Stimulated activated CD8-positive, alpha-beta memory T cell treated with anti-CD3 and anti-CD28 coated beads, Interleukin-4, amount 100 ng/mL, for 24 hours (primary cell): ENCODE measurements around the gene C2orf76.

Source experiments
- DNase-seq: peaks from one replicate; pipeline ENCODE4 v3.0.0-alpha.2; 2020; ENCODE audit warnings: low read depth

Gene C2orf76

GRCh38 chr2:119263656-119264055 lies 103.0 kb downstream of the C2orf76 start:
- no peak for DNase-seq

GRCh38 chr2:119263025-119263424 lies 103.6 kb downstream of the C2orf76 start:
- no peak for DNase-seq

GRCh38 chr2:119261493-119262225 lies 105.0 kb downstream of the C2orf76 start:
- no peak for DNase-seq

GRCh38 chr2:119260646-119261492 lies 105.8 kb downstream of the C2orf76 start:
- no peak for DNase-seq

GRCh38 chr2:119259296-119259860 lies 107.3 kb downstream of the C2orf76 start:
- no peak for DNase-seq

- DNase-seq, result no peak
Observed at GRCh38 chr2:119257198-119257597, 109.4 kb downstream of the C2orf76 start.

GRCh38 chr2:119256582-119256921 lies 110.1 kb downstream of the C2orf76 start:
- no peak for DNase-seq

- no peak for DNase-seq
Observed at GRCh38 chr2:119255760-119256581, 110.7 kb downstream of the C2orf76 start.

- no peak for DNase-seq
Observed at GRCh38 chr2:119254601-119255080, 112.0 kb downstream of the C2orf76 start.

- no peak for DNase-seq
Observed at GRCh38 chr2:119253760-119254600, 112.7 kb downstream of the C2orf76 start.

- DNase-seq, result no peak
Observed at GRCh38 chr2:119253114-119253702, 113.4 kb downstream of the C2orf76 start.
